CD8-positive, alpha-beta memory T cell (primary cell): ENCODE results near the gene FRMD4A. TPM values are rescaled to one million over a fixed set of nuclear protein-coding genes. Genes with fewer than 3 reads are reported as not detected.
"Not testable (repeated sequence)": the region's sequence is repeated elsewhere in the genome, so short reads cannot be mapped to it uniquely, and the experiment has no call there.

Source experiments
- CTCF ChIA-PET: fragments of 350-600 bp; sonication (Branson Sonifier 250); formaldehyde crosslinking; loops from one replicate; lab custom pipeline; 2021; ENCODE audit warnings: antibody characterized with exemption; lab: Charles Lee
- POLR2A ChIA-PET: fragments of 350-600 bp; sonication (Branson Sonifier 250); formaldehyde crosslinking; loops from one replicate; lab custom pipeline; 2021; ENCODE audit warnings: antibody characterized with exemption; lab: Charles Lee
- DNase-seq, 5 donors: peaks; one replicate each; pipeline versions ENCODE4 v3.0.0 to v3.0.0-alpha.2; 2020 to 2022; ENCODE audit warnings: mixed read lengths in 1 of 5
- H3K27ac ChIP-seq: one replicate; pipeline ENCODE4 v1.7.0; 2013; ENCODE audit warnings: low read depth, mild to moderate bottlenecking, low read length, moderate library complexity
- H3K27me3 ChIP-seq: 2 replicates; pipeline ENCODE4 v1.7.0; 2013; ENCODE audit warnings: low read length, mild to moderate bottlenecking; ENCODE audit not compliant: insufficient read depth, poor library complexity, severe bottlenecking
- H3K36me3 ChIP-seq: 2 replicates; pipeline ENCODE4 v1.7.0; 2013; ENCODE audit warnings: mild to moderate bottlenecking, low read length, moderate library complexity; ENCODE audit not compliant: insufficient read depth
- H3K4me1 ChIP-seq: 2 replicates; pipeline ENCODE4 v1.7.0; 2013; ENCODE audit warnings: mild to moderate bottlenecking, low read length, moderate library complexity; ENCODE audit not compliant: insufficient read depth
- H3K4me3 ChIP-seq: 2 replicates; pipeline ENCODE4 v1.7.0; 2013; ENCODE audit warnings: mild to moderate bottlenecking, low read length
- H3K9me3 ChIP-seq: 2 replicates; pipeline ENCODE4 v1.7.0; 2013; ENCODE audit warnings: mild to moderate bottlenecking, low read length
- H3K27ac Mint-ChIP-seq, 8 donors: one replicate each; pipeline ENCODE4 v1.8.0; 2020 to 2021; ENCODE audit warnings: mixed read lengths in 8 of 8, mild to moderate bottlenecking in 6 of 8, inconsistent platforms in 3 of 8, moderate library complexity in 3 of 8
- H3K27me3 Mint-ChIP-seq, 2 donors: one replicate each; pipeline ENCODE4 v1.8.0; 2020 to 2021; ENCODE audit warnings: mixed read lengths in 2 of 2, mild to moderate bottlenecking in 1 of 2, moderate library complexity in 1 of 2
- H3K36me3 Mint-ChIP-seq, 3 donors: one replicate each; pipeline ENCODE4 v1.8.0; 2020 to 2021; ENCODE audit warnings: mixed read lengths in 3 of 3, inconsistent platforms in 1 of 3, mild to moderate bottlenecking in 1 of 3
- H3K4me1 Mint-ChIP-seq, 3 donors: one replicate each; pipeline ENCODE4 v1.8.0; 2020 to 2021; ENCODE audit warnings: mixed read lengths in 3 of 3, inconsistent platforms in 1 of 3, mild to moderate bottlenecking in 1 of 3
- H3K4me3 Mint-ChIP-seq, 7 donors: one replicate each; pipeline ENCODE4 v1.8.0; 2020 to 2021; ENCODE audit warnings: mixed read lengths in 7 of 7, mild to moderate bottlenecking in 6 of 7, moderate library complexity in 4 of 7, inconsistent platforms in 2 of 7
- H3K9me3 Mint-ChIP-seq, 5 donors: one replicate each; pipeline ENCODE4 v1.8.0; 2020 to 2022; ENCODE audit warnings: mixed read lengths in 5 of 5, mild to moderate bottlenecking in 3 of 5, moderate library complexity in 2 of 5, inconsistent platforms in 1 of 5
- polyA plus RNA-seq: library from polyadenylated mRNA; unstranded; fragments of 300-500 nt; fragmentation: Illumina TruSeq; gene quantifications from one replicate; pipeline ENCODE4 v1.2.3, GENCODE V29; 2021
- total RNA-seq, 2 experiments: library from RNA; stranded (reverse); gene quantifications; one replicate each; pipeline ENCODE4 v1.2.3, GENCODE V29; 2021

The FRMD4A gene
- total and polyA plus RNA-seq, 3 experiments from 2014 or later: 0.21 to 2.7 (median 2.1) TPM

GRCh38 chr10:14067638-14068037 is 263.1 kb downstream of the FRMD4A start:
- Mint-ChIP-seq H3K9me3 (peaks cover 0 to 17% (median 14%) of the 10 kb centered on the region in 5 donors), H3K27me3 (peaks cover 18 to 39% of the 10 kb centered on the region in 2 donors)

DNA sequence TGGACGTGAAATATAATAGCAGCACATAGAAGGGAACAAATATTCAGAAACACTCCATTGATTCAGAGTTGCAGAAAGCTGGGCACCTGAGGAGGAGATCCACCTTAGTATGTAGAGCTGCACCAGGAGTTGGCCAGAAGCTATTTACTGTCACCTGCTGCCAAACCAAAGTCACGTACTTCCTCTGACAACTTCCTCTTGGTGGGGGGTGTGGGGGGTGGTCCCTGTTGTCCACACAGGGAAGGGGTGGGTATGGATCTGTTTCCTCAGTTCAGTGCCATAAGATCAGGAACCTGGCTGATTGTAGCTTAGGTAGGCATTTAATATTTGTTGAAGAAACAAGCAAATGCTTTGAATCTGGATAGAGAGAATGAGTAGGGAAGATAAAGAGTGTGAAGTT is 264.6 kb downstream of the FRMD4A start:
- peaks cover 0 to 17% (median 14%) of the 10 kb centered on the region in 5 donors for H3K9me3 Mint-ChIP-seq
- H3K4me3 Mint-ChIP-seq: no peak overlapping the region
- H3K4me1 Mint-ChIP-seq: no peaks in the 10 kb centered on the region
- Histone ChIP-seq H3K36me3 (no peaks in the 10 kb centered on the region), H3K4me3 (no peak overlapping the region), H3K27me3 (peaks cover 12% of the 10 kb centered on the region), H3K4me1 (no peaks in the 10 kb centered on the region), H3K27ac (no peak overlapping the region), H3K9me3 (no peaks in the 10 kb centered on the region)
- DNase-seq: no peak
- POLR2A ChIA-PET: interaction anchor here (0.6 kb wide), 1 partner anchor 625 kb away, joined by 5 read pairs; no protein-coding TSS in a partner anchor
- no peaks in the 10 kb centered on the region for H3K36me3 Mint-ChIP-seq
- H3K27me3 Mint-ChIP-seq: peaks cover 15 to 38% of the 10 kb centered on the region in 2 donors
- CTCF ChIA-PET: interaction anchor here (0.7 kb wide), 1 partner anchor 1558 kb away, joined by 3 read pairs; no protein-coding TSS in a partner anchor
- H3K27ac Mint-ChIP-seq: no peak overlapping the region

More at GRCh38 chr10:14067638-14068037, 263.1 kb downstream of the FRMD4A start:
- DNase-seq, POLR2A ChIA-PET, H3K36me3 ChIP-seq, H3K4me1 Mint-ChIP-seq, H3K27me3 ChIP-seq, H3K27ac ChIP-seq, H3K4me1 ChIP-seq, CTCF ChIA-PET, H3K4me3 ChIP-seq, H3K36me3 Mint-ChIP-seq, H3K4me3 Mint-ChIP-seq, H3K27ac Mint-ChIP-seq, H3K9me3 ChIP-seq: not testable (repeated sequence)

DNA sequence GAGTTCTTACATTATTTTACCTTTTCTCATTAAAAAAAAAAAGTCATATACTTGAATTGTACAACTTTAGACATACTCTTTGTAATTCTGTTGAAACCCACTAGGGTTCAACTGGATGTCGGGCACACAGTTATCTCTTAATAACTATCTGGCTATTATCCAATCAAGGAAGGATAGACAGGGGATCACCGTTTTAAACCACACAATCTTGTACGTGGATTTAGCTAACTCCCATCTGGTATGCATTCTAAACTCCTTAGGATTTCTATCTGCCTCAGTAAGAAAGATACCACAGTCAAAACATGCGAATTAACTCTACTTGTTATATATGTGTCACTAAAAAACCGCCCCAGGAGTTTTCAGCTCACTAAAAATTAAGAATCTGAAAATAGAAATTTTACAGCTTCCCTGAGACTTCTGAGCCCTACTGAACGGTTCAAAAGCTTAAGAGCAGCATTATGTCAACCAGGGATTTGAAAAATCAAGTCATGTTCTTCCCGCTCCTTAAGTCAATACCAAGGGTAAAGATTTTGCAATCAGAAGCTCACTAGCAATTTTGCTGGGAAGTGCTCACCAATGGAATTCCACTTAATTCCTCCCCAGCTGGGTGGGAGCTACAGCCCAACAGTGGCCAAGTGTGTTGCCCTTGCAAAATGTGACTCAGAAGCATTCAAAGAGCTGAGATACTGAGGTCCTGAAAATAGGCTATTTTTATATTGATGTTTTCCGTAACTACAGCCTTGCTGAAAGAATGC is 267.0 kb downstream of the FRMD4A start:
- Mint-ChIP-seq H3K4me1 (no peaks in the 10 kb centered on the region), H3K4me3 (no peak overlapping the region), H3K9me3 (peaks cover 0 to 14% (median 14%) of the 10 kb centered on the region in 5 donors), H3K36me3 (no peaks in the 10 kb centered on the region), H3K27me3 (peaks cover 21 to 37% of the 10 kb centered on the region in 2 donors), H3K27ac (no peak overlapping the region)
- Histone ChIP-seq H3K9me3 (no peaks in the 10 kb centered on the region), H3K36me3 (no peaks in the 10 kb centered on the region), H3K27ac (no peak overlapping the region), H3K4me1 (no peaks in the 10 kb centered on the region), H3K4me3 (no peak overlapping the region), H3K27me3 (peaks cover 12% of the 10 kb centered on the region)
- DNase-seq: no peak
- POLR2A ChIA-PET: no interaction called here
- CTCF ChIA-PET: no interaction called here

DNA sequence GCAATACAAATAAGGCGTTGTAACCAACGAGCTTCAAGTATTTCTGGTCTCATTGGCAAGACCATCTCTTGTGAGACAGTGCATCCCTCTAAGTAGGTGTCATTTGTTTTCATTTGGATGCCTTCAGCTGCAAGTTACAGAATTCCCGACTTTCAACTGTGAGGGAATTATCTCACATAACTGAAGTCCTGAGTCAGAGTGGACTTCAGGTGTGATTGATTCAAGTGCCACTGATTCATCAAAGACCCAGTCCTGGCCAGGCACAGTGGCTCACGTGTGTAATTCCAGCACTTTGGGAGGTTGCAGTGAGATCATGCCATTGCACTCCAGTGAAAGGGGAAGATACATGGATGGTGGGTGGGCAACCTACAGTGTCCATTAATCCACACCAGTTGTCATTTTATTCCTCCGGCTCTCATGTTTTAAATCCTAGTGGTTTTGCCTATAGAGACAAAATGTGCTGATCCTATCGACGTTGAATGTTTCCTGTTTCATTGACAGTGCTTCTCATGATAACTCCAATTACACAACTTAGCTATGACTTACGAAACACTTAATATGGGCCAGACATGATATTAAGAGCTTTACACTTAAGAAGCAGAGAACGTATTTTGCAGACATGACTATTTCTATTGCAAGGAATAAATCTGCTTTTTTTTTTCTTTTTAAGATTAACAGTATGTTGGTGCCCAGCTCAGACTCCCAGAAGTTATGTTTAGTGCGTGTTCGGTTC is 268.0 kb downstream of the FRMD4A start:
- no peaks in the 10 kb centered on the region for H3K36me3 ChIP-seq
- no peak overlapping the region for H3K27ac Mint-ChIP-seq
- DNase-seq: no peak
- H3K9me3 ChIP-seq: no peaks in the 10 kb centered on the region
- no peaks in the 10 kb centered on the region for H3K4me1 Mint-ChIP-seq
- no peaks in the 10 kb centered on the region for H3K4me1 ChIP-seq
- H3K4me3 ChIP-seq: no peak overlapping the region
- CTCF ChIA-PET: no interaction called here
- H3K36me3 Mint-ChIP-seq: no peaks in the 10 kb centered on the region
- H3K27ac ChIP-seq: no peak overlapping the region
- POLR2A ChIA-PET: no interaction called here
- H3K9me3 Mint-ChIP-seq: peaks cover 0 to 13% (median 11%) of the 10 kb centered on the region in 5 donors
- peaks cover 17 to 40% of the 10 kb centered on the region in 2 donors for H3K27me3 Mint-ChIP-seq
- no peak overlapping the region for H3K4me3 Mint-ChIP-seq
- H3K27me3 ChIP-seq: peaks cover 12% of the 10 kb centered on the region

DNA sequence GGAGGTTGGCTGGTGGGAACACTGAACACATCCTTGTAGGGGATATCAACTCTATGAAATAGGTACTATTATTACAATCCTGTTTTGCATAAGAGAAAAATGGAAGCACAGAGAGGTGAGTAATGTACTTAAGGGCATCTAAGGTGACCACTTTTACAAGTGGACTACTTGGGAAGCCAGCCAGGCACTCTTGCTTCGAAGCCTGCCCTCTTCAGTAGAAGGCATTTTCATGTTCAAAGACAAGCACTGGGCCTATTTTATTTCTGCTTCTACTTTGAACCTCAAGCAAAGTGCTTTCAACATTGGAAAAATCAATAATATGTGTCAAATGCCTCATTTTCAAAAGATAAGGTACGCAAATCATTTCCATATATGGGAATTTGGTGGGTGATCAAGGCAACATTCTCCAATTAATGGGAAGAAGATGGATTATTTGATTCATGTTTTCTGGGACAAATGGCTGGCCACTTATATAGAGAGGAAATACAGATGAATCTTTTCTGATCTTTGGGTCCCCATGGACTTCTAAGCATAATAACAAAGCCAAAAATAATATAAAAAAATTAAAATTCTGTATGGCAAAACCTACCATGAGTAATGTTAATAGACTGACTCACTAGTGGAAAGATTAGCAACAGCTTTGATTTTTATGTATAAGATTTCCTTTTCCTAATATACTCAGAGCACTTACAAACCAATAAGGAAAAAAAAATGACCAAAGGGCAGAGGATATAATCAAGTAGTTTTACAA is 270.2 kb downstream of the FRMD4A start:
- Mint-ChIP-seq H3K27me3 (peaks cover 13 to 46% of the 10 kb centered on the region in 2 donors), H3K27ac (no peak overlapping the region), H3K4me1 (no peaks in the 10 kb centered on the region), H3K36me3 (no peaks in the 10 kb centered on the region), H3K9me3 (peaks cover 0 to 3% (median 0%) of the 10 kb centered on the region in 5 donors), H3K4me3 (no peak overlapping the region)
- ChIA-PET CTCF (no interaction called here), POLR2A (no interaction called here)
- Histone ChIP-seq H3K27me3 (peaks cover 12% of the 10 kb centered on the region), H3K4me1 (no peaks in the 10 kb centered on the region), H3K27ac (no peak overlapping the region), H3K4me3 (no peak overlapping the region), H3K36me3 (no peaks in the 10 kb centered on the region), H3K9me3 (no peaks in the 10 kb centered on the region)
- no peak for DNase-seq

DNA sequence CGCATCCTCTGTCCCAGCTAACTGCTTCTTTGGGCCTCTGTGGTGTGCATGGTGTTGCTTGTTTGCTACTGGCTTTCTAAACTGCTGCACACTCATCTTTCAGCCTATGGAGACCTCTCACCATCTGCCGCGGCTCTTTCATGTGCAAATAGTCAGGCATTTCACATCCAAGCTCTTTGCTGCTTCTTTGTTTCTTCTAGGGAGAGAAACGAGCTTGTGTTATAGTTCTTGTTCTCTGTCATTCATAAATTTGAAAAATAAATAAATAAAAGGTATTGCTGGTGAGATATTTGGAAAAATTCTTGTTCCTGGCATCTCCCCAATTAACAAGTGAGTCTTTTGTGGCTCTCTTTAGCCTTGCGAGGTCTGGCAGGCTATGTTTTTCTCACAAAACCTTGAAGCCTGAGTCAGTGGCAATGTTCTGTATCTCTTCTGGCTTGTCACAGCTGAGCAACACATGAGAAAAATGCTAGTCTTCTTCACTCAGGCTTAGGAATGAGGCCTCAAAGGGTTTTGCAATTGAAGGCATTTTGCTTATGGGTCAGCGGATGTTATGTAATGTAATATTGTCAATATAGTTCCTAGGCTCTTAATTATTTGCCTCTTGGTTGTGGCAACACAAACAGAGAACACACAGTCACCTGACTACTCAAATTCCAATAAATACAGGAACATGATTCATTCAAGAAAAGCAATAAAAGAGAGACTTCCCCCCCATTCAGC is 274.0 kb downstream of the FRMD4A start:
- no peaks in the 10 kb centered on the region for H3K4me1 Mint-ChIP-seq
- H3K4me1 ChIP-seq: no peaks in the 10 kb centered on the region
- H3K9me3 Mint-ChIP-seq: peaks cover 0 to 9% (median 8%) of the 10 kb centered on the region in 5 donors
- H3K27ac Mint-ChIP-seq: no peak overlapping the region
- no peaks in the 10 kb centered on the region for H3K9me3 ChIP-seq
- H3K4me3 ChIP-seq: no peak overlapping the region
- peaks cover 9 to 31% of the 10 kb centered on the region in 2 donors for H3K27me3 Mint-ChIP-seq
- CTCF ChIA-PET: no interaction called here
- DNase-seq: no peak
- POLR2A ChIA-PET: no interaction called here
- H3K27me3 ChIP-seq: no peaks in the 10 kb centered on the region
- H3K36me3 ChIP-seq: no peaks in the 10 kb centered on the region
- no peaks in the 10 kb centered on the region for H3K36me3 Mint-ChIP-seq
- no peak overlapping the region for H3K4me3 Mint-ChIP-seq
- H3K27ac ChIP-seq: no peak overlapping the region

DNA sequence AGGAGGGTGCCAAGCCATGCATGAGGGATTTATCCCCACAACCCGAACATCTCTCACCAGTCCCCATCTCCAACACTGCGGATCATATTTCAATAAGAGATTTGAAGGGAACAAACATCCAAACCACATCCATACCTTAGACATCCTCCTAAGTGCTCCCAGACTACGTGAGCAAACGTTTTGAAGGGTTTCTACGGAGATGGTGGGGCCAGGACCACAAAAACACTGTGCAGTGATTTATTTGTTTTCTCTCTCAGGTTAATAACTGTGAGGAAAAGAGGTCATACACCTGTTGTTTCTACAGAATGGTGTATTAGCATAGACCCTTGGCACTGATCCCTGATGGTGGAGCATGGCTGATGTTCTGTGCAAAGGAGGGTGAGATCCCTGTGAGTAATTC is 277.8 kb downstream of the FRMD4A start:
- ChIA-PET POLR2A (no interaction called here), CTCF (no interaction called here)
- Mint-ChIP-seq H3K27me3 (peaks cover 3 to 14% of the 10 kb centered on the region in 2 donors), H3K4me3 (no peak overlapping the region), H3K36me3 (no peaks in the 10 kb centered on the region), H3K9me3 (peaks cover 0 to 9% (median 9%) of the 10 kb centered on the region in 5 donors), H3K4me1 (no peaks in the 10 kb centered on the region), H3K27ac (no peak overlapping the region)
- no peaks in the 10 kb centered on the region for H3K27me3 ChIP-seq
- H3K9me3 ChIP-seq: no peaks in the 10 kb centered on the region
- no peak overlapping the region for H3K4me3 ChIP-seq
- H3K4me1 ChIP-seq: no peaks in the 10 kb centered on the region
- DNase-seq: no peak
- H3K27ac ChIP-seq: no peak overlapping the region
- H3K36me3 ChIP-seq: no peaks in the 10 kb centered on the region
